Hepatocyte (in vitro differentiated cells): ENCODE measurements around the gene SLC6A4.

Source experiments
- CTCF ChIP-seq: fragments of 200-600 bp; sonication (generic); IDR thresholded peaks from 2 replicates; pipeline ENCODE4 v1.5.1; 2016; ENCODE audit warnings: antibody characterized with exemption, mild to moderate bottlenecking; ENCODE audit not compliant: poor library complexity
- EZH2 ChIP-seq: fragments of 200-600 bp; sonication (generic); IDR thresholded peaks from 2 replicates; pipeline ENCODE4 v1.6.1; 2016; ENCODE audit warnings: antibody characterized with exemption, mild to moderate bottlenecking, borderline replicate concordance
- EZH2phosphoT487 ChIP-seq: fragments of 200-600 bp; sonication (generic); IDR thresholded peaks from one replicate; pipeline ENCODE4 v1.6.1; 2018; ENCODE audit warnings: antibody characterized with exemption, mild to moderate bottlenecking, low read depth, moderate library complexity; ENCODE audit not compliant: unreplicated experiment, severe bottlenecking

GRCh38 chr17:30246460-30246859 lies 11.0 kb upstream of the SLC6A4 start:
- TF ChIP-seq EZH2 (no peak), CTCF (no peak), EZH2phosphoT487 (no peak)
